IMR-90 (cell line): ENCODE measurements around the gene KCP. TPM values are rescaled to one million over a fixed set of nuclear protein-coding genes. Genes with fewer than 3 reads are reported as not detected.

Source experiments
- ATAC-seq: fragments of 200-7000 bp; cut with Tn5 transposase; 2 replicates; pipeline ENCODE4 v1.9.1; 2020; ENCODE audit warnings: low read depth, mild to moderate bottlenecking, moderate library complexity
- BruUV-seq: library from RNA; stranded (reverse); fragments of 400-500 nt; replicated peaks from 2 replicates; lab custom pipeline; 2021; lab: Mats Ljungman, UMichigan
- CTCF ChIA-PET: fragments of 300-600 bp; formaldehyde crosslinking; extraction: SDS; loops from one replicate; lab custom pipeline; 2021; ENCODE audit warnings: antibody characterized with exemption; lab: Yijun Ruan, JAX
- POLR2A ChIA-PET: fragments of 300-600 bp; sonication (Branson Sonifier 250); formaldehyde crosslinking; loops from one replicate; lab custom pipeline; 2022; ENCODE audit warnings: antibody characterized with exemption; ENCODE audit not compliant: unreplicated experiment; lab: Charles Lee
- DNase-seq: peaks from one replicate; pipeline ENCODE4 v3.0.0; 2013
- H2AFZ ChIP-seq: replicated peaks from 2 replicates; pipeline ENCODE3; 2013; ENCODE audit warnings: low read length, mild to moderate bottlenecking; ENCODE audit not compliant: poor library complexity
- H2AK5ac ChIP-seq: 2 replicates; pipeline ENCODE4 v1.6.1; 2013; ENCODE audit warnings: low read depth, low read length, inconsistent platforms
- H2AK9ac ChIP-seq: replicated peaks from 2 replicates; pipeline ENCODE3; 2013; ENCODE audit warnings: mild to moderate bottlenecking, low read depth, low read length, moderate library complexity; ENCODE audit not compliant: poor library complexity
- H2BK120ac ChIP-seq: 2 replicates; pipeline ENCODE4 v1.6.1; 2013; ENCODE audit warnings: low read depth, low read length, inconsistent platforms
- H2BK15ac ChIP-seq: 3 replicates; pipeline ENCODE4 v1.6.1; 2013; ENCODE audit warnings: low read depth, low read length, inconsistent platforms
- H2BK20ac ChIP-seq: 2 replicates; pipeline ENCODE4 v1.6.1; 2013; ENCODE audit warnings: low read depth, mild to moderate bottlenecking, inconsistent platforms, low read length, moderate library complexity
- H2BK5ac ChIP-seq: 2 replicates; pipeline ENCODE4 v1.6.1; 2013; ENCODE audit warnings: mild to moderate bottlenecking, low read depth, low read length, inconsistent platforms; ENCODE audit not compliant: poor library complexity, severe bottlenecking
- H3K14ac ChIP-seq: replicated peaks from 2 replicates; pipeline ENCODE4 v1.6.1; 2013; ENCODE audit warnings: low read depth, low read length, inconsistent platforms
- H3K18ac ChIP-seq: 2 replicates; pipeline ENCODE4 v1.6.1; 2013; ENCODE audit warnings: low read depth, low read length, control low read depth
- H3K23ac ChIP-seq: 2 replicates; pipeline ENCODE4 v1.6.1; 2013; ENCODE audit warnings: low read depth, low read length, inconsistent platforms
- H3K27ac ChIP-seq: 2 replicates; pipeline ENCODE4 v1.5.1; 2013; ENCODE audit warnings: mild to moderate bottlenecking, control low read depth, low read length; ENCODE audit not compliant: insufficient read depth
- H3K27me3 ChIP-seq: 2 replicates; pipeline ENCODE4 v1.6.1; 2013; ENCODE audit warnings: low read length; ENCODE audit not compliant: control insufficient read depth, insufficient read depth
- H3K36me3 ChIP-seq: 2 replicates; pipeline ENCODE4 v1.6.1; 2013; ENCODE audit warnings: low read length, mixed read lengths; ENCODE audit not compliant: control insufficient read depth, insufficient read depth
- H3K4ac ChIP-seq: 2 replicates; pipeline ENCODE4 v1.6.1; 2013; ENCODE audit warnings: low read depth, low read length, inconsistent platforms
- H3K4me1 ChIP-seq: 2 replicates; pipeline ENCODE4 v1.6.1; 2013; ENCODE audit warnings: low read length, mixed read lengths; ENCODE audit not compliant: control insufficient read depth, insufficient read depth
- H3K4me2 ChIP-seq: 2 replicates; pipeline ENCODE4 v1.6.1; 2013; ENCODE audit warnings: low read depth, mild to moderate bottlenecking, control low read depth, low read length, moderate library complexity
- H3K4me3 ChIP-seq: 2 replicates; pipeline ENCODE4 v1.5.1; 2013; ENCODE audit warnings: low read depth, mild to moderate bottlenecking, control low read depth, low read length, moderate library complexity; ENCODE audit not compliant: insufficient read depth
- H3K56ac ChIP-seq: 2 replicates; pipeline ENCODE4 v1.6.1; 2013; ENCODE audit warnings: low read length, inconsistent platforms; ENCODE audit not compliant: insufficient read depth; ENCODE audit errors: extremely low read depth
- H3K79me1 ChIP-seq, 2 experiments: 2 replicates each; pipeline ENCODE4 v1.6.1; 2013; ENCODE audit warnings: low read length in 2 of 2, inconsistent platforms in 1 of 2, low read depth in 1 of 2
- H3K9ac ChIP-seq: 2 replicates; pipeline ENCODE4 v1.6.1; 2013; ENCODE audit warnings: low read depth, low read length, control low read depth
- H3K9me1 ChIP-seq: 2 replicates; pipeline ENCODE4 v1.6.1; 2013; ENCODE audit warnings: low read length, inconsistent platforms; ENCODE audit not compliant: insufficient read depth
- H3K9me3 ChIP-seq: 2 replicates; pipeline ENCODE4 v1.6.1; 2013; ENCODE audit warnings: low read length; ENCODE audit not compliant: control insufficient read depth, insufficient read depth
- H4K20me1 ChIP-seq: 2 replicates; pipeline ENCODE4 v1.6.1; 2013; ENCODE audit warnings: low read length, inconsistent platforms; ENCODE audit not compliant: insufficient read depth
- H4K5ac ChIP-seq: 2 replicates; pipeline ENCODE4 v1.6.1; 2013; ENCODE audit warnings: mild to moderate bottlenecking, low read depth, low read length, control low read depth
- H4K8ac ChIP-seq, 2 experiments: 2 replicates each; pipeline ENCODE4 v1.6.1; 2013; ENCODE audit warnings: low read depth in 2 of 2, low read length in 2 of 2, control low read depth in 1 of 2, inconsistent platforms in 1 of 2
- H4K91ac ChIP-seq: 2 replicates; pipeline ENCODE4 v1.6.1; 2013; ENCODE audit warnings: low read depth, low read length, inconsistent platforms; ENCODE audit not compliant: insufficient read depth
- CTCF ChIP-seq: conservative IDR thresholded peaks from 2 replicates; pipeline ENCODE4 v1.5.1; 2012; ENCODE audit warnings: mild to moderate bottlenecking, low read depth, low read length, improper control_type of control experiment
- FOS ChIP-seq: fragments of 150-350 bp; IDR thresholded peaks from 2 replicates; pipeline ENCODE4 v1.6.1; 2016; ENCODE audit warnings: low read depth, low read length
- MAZ ChIP-seq: IDR thresholded peaks from 2 replicates; pipeline ENCODE4 v1.6.1; 2012; ENCODE audit warnings: low read depth, mild to moderate bottlenecking, low read length, improper control_type of control experiment, moderate library complexity, borderline replicate concordance
- RCOR1 ChIP-seq: IDR thresholded peaks from 2 replicates; pipeline ENCODE4 v1.6.1; 2012; ENCODE audit warnings: mild to moderate bottlenecking, low read length, improper control_type of control experiment; ENCODE audit not compliant: insufficient replicate concordance
- USF2 ChIP-seq: fragments of 150-350 bp; IDR thresholded peaks from 2 replicates; pipeline ENCODE4 v1.6.1; 2017; ENCODE audit warnings: mild to moderate bottlenecking, antibody characterized with exemption, low read length, low read depth
- WGBS, 2 experiments: methylation state at CpG; one replicate each; pipeline versions ENCODE4 v1.1.5 to v1.1.7; 2013; ENCODE audit warnings: missing lambda C conversion rate in 2 of 2; ENCODE audit not compliant: insufficient read length in 1 of 2; ENCODE audit errors: extremely low coverage in 2 of 2; 5-methylcytosine and 5-hydroxymethylcytosine counted together
- dilution Hi-C: fragments of 300-500 bp; cut with HindIII; formaldehyde crosslinking; loops from one replicate; pipeline ENCODE4 v1.14.3; 2018; ENCODE audit warnings: low sequenced_read_pairs; ENCODE audit not compliant: unreplicated experiment
- in situ Hi-C: fragments of 300-500 bp; cut with MboI; formaldehyde crosslinking; loops from 3 replicates; pipeline ENCODE4 v1.14.3; 2019; ENCODE audit warnings: low sequenced_read_pairs, inconsistent platforms, mixed read lengths
- intact Hi-C: fragments of 100-400 bp; cut with micrococcal nuclease; formaldehyde crosslinking; loops from 2 replicates; pipeline ENCODE4 v1.10.0; 2022
- polyA plus RNA-seq, 3 experiments: library from polyadenylated mRNA; depleted of rRNA; stranded (reverse); fragments of >200 nt; gene quantifications; 2 replicates each; pipeline ENCODE4 v1.2.3, GENCODE V29; 2012; ENCODE audit warnings: low replicate concordance in 1 of 3
- total RNA-seq: library from RNA; depleted of rRNA; stranded (reverse); fragments of >200 nt; gene quantifications from 2 replicates; pipeline ENCODE4 v1.2.3, GENCODE V29; 2012

KCP gene
- total and polyA plus RNA-seq, 2 of the 4 experiments (the other 2 are of a cell fraction): 0.03 TPM; not detected in 1

- POLR2A ChIA-PET: no interaction called here
Observed at GRCh38 chr7:128914566-128915151, 4.2 kb upstream of the KCP start.

More at GRCh38 chr7:128914566-128915151, 4.2 kb upstream of the KCP start:
- Histone ChIP-seq H3K9me1 (no peaks in the 10 kb centered on the region), H3K36me3 (no peaks in the 10 kb centered on the region), H3K18ac (no peak overlapping the region), H3K9ac (no peak overlapping the region), H3K23ac (no peak overlapping the region), H2AK9ac (no peak overlapping the region), H3K4me1 (peaks cover 2% of the 10 kb centered on the region; the same call in 1 of the 2 replicates), H2BK120ac (no peak overlapping the region), H4K91ac (no peak overlapping the region), H4K20me1 (0 out of 2 replicates have a peak, but pooled peaks cover 3% of the 10 kb centered on the region), H3K56ac (no peak overlapping the region), H4K8ac (no peak overlapping the region), H3K79me1 (no peaks in the 10 kb centered on the region), H2BK5ac (no peak overlapping the region), H2AFZ (no peak overlapping the region), H3K4me2 (no peak overlapping the region), H3K9me3 (peaks cover 5% of the 10 kb centered on the region), H3K14ac (no peak overlapping the region), H3K4me3 (no peak overlapping the region), H4K5ac (no peak overlapping the region), H3K4ac (no peak overlapping the region), H2BK15ac (no peak overlapping the region), H3K27ac (no peak overlapping the region), H2BK20ac (no peak overlapping the region), H2AK5ac (no peak overlapping the region), H3K27me3 (peaks cover 79% of the 10 kb centered on the region)
- DNase-seq (no peak), ATAC-seq (no peak)
- TF ChIP-seq MAZ (no peak), CTCF (no peak), USF2 (no peak), FOS (no peak), RCOR1 (no peak)
- BruUV-seq: no TSS peak
- dilution Hi-C loops (no loop called here), intact Hi-C loops (no loop called here), in situ Hi-C loops (no loop called here)
- CTCF ChIA-PET: no interaction called here
- 13% methylated on average over 1 of the region's 11 CpGs; no CpG with 5 or more reads in 1 of the 2 experiments for WGBS, 2 experiments
